ENCODE data around the gene SLC23A2.
"Not testable (repeated sequence)": the region's sequence is repeated elsewhere in the genome, so short reads cannot be mapped to it uniquely, and the experiment has no call there.

Gene SLC23A2

GRCh38 chr20:5030348-5031205 is 29.3 kb upstream of the SLC23A2 start:
- in situ Hi-C loops (cut with HindIII; ENCODE audit: low sequenced_read_pairs) = no loop called here
- no peak overlapping the region for H3K4me3 ChIP-seq (ENCODE audit: low read depth, low read length)
- TF ChIP-seq CTCF (IDR thresholded peaks at IDR 0.05; ENCODE audit: low read depth, low read length) = no peak
- no peak for DNase-seq (ENCODE audit: low read depth, low spot score)

GRCh38 chr20:5028258-5029059 is 27.1 kb upstream of the SLC23A2 start:
- H3K4me3 ChIP-seq (ENCODE audit: low read depth, low read length); DNase-seq (ENCODE audit: low read depth, low spot score); in situ Hi-C loops (cut with HindIII; ENCODE audit: low sequenced_read_pairs): not testable (repeated sequence)

GRCh38 chr20:5024982-5025381 is 23.7 kb upstream of the SLC23A2 start:
- no peak overlapping the region for H3K4me3 ChIP-seq (ENCODE audit: low read depth, low read length)
- DNase-seq (ENCODE audit: low read depth, low spot score) = no peak
- in situ Hi-C loops (cut with HindIII; ENCODE audit: low sequenced_read_pairs) = no loop called here
- no peak for TF ChIP-seq CTCF (IDR thresholded peaks at IDR 0.05; ENCODE audit: low read depth, low read length)

- no peak for TF ChIP-seq CTCF (IDR thresholded peaks at IDR 0.05; ENCODE audit: low read depth, low read length)
- DNase-seq (ENCODE audit: low read depth, low spot score) = no peak
- H3K4me3 ChIP-seq (ENCODE audit: low read depth, low read length) = no peak overlapping the region
- in situ Hi-C loops (cut with HindIII; ENCODE audit: low sequenced_read_pairs) = no loop called here
These were observed 22.8 kb upstream of the SLC23A2 start for GRCh38 chr20:5024103-5024502.

- in situ Hi-C loops (cut with HindIII; ENCODE audit: low sequenced_read_pairs); H3K4me3 ChIP-seq (ENCODE audit: low read depth, low read length); DNase-seq (ENCODE audit: low read depth, low spot score): not testable (repeated sequence)
These were observed 21.9 kb upstream of the SLC23A2 start for GRCh38 chr20:5023171-5023570.

GRCh38 chr20:5020760-5021159 is 19.4 kb upstream of the SLC23A2 start:
- TF ChIP-seq CTCF (IDR thresholded peaks at IDR 0.05; ENCODE audit: low read depth, low read length) = no peak
- no peak overlapping the region for H3K4me3 ChIP-seq (ENCODE audit: low read depth, low read length)
- DNase-seq (ENCODE audit: low read depth, low spot score) = no peak
- in situ Hi-C loops (cut with HindIII; ENCODE audit: low sequenced_read_pairs) = no loop called here

- in situ Hi-C loops (cut with HindIII; ENCODE audit: low sequenced_read_pairs) = no loop called here
- no peak overlapping the region for H3K4me3 ChIP-seq (ENCODE audit: low read depth, low read length)
- no peak for DNase-seq (ENCODE audit: low read depth, low spot score)
- TF ChIP-seq CTCF (IDR thresholded peaks at IDR 0.05; ENCODE audit: low read depth, low read length) = no peak
These were observed 12.6 kb upstream of the SLC23A2 start for GRCh38 chr20:5013682-5014447.

Measured in astrocyte of the spinal cord (primary cell).